Tibial artery (tissue), 4 donors: ENCODE results near the gene C4A.

ENCODE experiments used
- DNase-seq, 2 donors: peaks; one replicate each; pipeline ENCODE4 v3.0.0-alpha.2; 2019
- H3K27ac ChIP-seq, 2 donors: fragments of 200-600 bp; sonication (generic) in 1 of 2; 1 replicate in 1 of 2; 2 replicates in 1 of 2; pipeline ENCODE4 v1.5.1; 2018 to 2019; ENCODE audit warnings: mild to moderate bottlenecking in 1 of 2
- H3K27me3 ChIP-seq, 2 donors: fragments of 200-600 bp; sonication (generic) in 1 of 2; one replicate each; pipeline versions ENCODE4 v1.5.1 to v1.6.0; 2016 to 2019
- H3K36me3 ChIP-seq, 3 donors: fragments of 200-600 bp; sonication (generic) in 2 of 3; one replicate each; pipeline ENCODE4 v1.5.1; 2016 to 2019; ENCODE audit warnings: mild to moderate bottlenecking in 2 of 3
- H3K4me1 ChIP-seq, 4 donors: fragments of 200-600 bp; sonication (generic) in 2 of 4; 1 replicate in 3 of 4; 2 replicates in 1 of 4; pipeline ENCODE4 v1.5.1; 2016 to 2019
- H3K4me3 ChIP-seq, 2 donors: fragments of 200-600 bp; sonication (generic) in 1 of 2; 1 replicate in 1 of 2; 2 replicates in 1 of 2; pipeline ENCODE4 v1.5.1; 2018 to 2019; ENCODE audit warnings: mild to moderate bottlenecking in 2 of 2
- H3K9me3 ChIP-seq, 3 donors: fragments of 200-600 bp; sonication (generic) in 1 of 3; one replicate each; pipeline ENCODE4 v1.5.1; 2016 to 2019
- intact Hi-C: fragments of 100-400 bp; cut with DNase I; formaldehyde crosslinking; loops from one replicate; pipeline ENCODE4 v1.15.0; 2023; ENCODE audit warnings: low total_unique reads
- TF ChIP-seq, protein P1 (sequence below), 2 experiments: fragments of 200-600 bp in 1 of 2; fragments of 450-650 bp in 1 of 2; IDR thresholded peaks; one replicate each; pipeline ENCODE4 v1.5.1; 2017 to 2019; ENCODE audit warnings: antibody characterized with exemption in 2 of 2, mild to moderate bottlenecking in 1 of 2, moderate library complexity in 1 of 2

Gene C4A

DNA sequence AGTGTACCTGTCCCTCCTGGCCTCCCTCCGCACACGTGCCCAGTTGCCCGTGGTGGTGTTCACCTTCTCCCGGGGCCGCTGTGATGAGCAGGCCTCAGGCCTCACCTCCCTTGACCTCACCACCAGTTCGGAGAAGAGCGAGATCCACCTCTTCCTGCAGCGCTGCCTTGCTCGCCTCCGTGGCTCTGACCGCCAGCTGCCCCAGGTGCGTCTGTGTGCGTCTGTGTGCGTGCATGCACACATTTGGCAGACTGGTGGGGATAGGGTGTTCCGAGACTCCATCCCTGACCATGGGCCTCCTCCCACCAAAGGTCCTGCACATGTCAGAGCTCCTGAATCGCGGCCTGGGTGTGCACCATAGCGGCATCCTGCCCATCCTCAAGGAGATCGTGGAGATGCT, 17.9 kb upstream of the C4A start:
- TF ChIP-seq, protein P1, sequence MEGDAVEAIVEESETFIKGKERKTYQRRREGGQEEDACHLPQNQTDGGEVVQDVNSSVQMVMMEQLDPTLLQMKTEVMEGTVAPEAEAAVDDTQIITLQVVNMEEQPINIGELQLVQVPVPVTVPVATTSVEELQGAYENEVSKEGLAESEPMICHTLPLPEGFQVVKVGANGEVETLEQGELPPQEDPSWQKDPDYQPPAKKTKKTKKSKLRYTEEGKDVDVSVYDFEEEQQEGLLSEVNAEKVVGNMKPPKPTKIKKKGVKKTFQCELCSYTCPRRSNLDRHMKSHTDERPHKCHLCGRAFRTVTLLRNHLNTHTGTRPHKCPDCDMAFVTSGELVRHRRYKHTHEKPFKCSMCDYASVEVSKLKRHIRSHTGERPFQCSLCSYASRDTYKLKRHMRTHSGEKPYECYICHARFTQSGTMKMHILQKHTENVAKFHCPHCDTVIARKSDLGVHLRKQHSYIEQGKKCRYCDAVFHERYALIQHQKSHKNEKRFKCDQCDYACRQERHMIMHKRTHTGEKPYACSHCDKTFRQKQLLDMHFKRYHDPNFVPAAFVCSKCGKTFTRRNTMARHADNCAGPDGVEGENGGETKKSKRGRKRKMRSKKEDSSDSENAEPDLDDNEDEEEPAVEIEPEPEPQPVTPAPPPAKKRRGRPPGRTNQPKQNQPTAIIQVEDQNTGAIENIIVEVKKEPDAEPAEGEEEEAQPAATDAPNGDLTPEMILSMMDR (IDR thresholded peaks at IDR 0.05): no peak
- Histone ChIP-seq H3K27ac (no peak overlapping the region), H3K4me3 (no peak overlapping the region), H3K36me3 (peaks cover 60 to 87% (median 84%) of the 10 kb centered on the region in 3 donors), H3K27me3 (no peaks in the 10 kb centered on the region), H3K9me3 (no peaks in the 10 kb centered on the region), H3K4me1 (peaks cover 0 to 11% (median 9%) of the 10 kb centered on the region in 4 donors)
- intact Hi-C loops: no loop called here
- DNase-seq: no peak

DNA sequence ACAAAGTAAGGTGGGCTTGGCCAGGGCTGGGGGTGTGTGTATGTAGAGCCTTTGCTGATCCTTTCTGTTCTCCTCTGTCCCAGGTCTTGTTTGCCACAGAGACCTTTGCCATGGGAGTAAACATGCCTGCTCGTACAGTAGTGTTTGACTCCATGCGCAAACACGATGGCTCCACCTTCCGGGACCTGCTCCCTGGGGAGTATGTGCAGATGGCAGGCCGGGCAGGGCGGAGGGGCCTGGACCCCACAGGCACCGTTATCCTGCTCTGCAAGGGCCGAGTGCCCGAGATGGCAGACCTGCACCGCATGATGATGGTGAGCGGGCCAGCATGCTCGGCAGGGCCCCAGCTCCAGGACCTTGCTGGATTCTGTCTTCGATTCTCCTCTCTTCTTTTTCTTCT, 16.2 kb upstream of the C4A start:
- Histone ChIP-seq H3K36me3 (peaks cover 60 to 100% (median 94%) of the 10 kb centered on the region in 3 donors), H3K4me3 (no peak overlapping the region), H3K9me3 (no peaks in the 10 kb centered on the region), H3K4me1 (peaks cover 0 to 12% (median 9%) of the 10 kb centered on the region in 4 donors), H3K27me3 (no peaks in the 10 kb centered on the region), H3K27ac (no peak overlapping the region)
- intact Hi-C loops: no loop called here
- no peak for DNase-seq
- TF ChIP-seq, protein P1 (IDR thresholded peaks at IDR 0.05): no peak

DNA sequence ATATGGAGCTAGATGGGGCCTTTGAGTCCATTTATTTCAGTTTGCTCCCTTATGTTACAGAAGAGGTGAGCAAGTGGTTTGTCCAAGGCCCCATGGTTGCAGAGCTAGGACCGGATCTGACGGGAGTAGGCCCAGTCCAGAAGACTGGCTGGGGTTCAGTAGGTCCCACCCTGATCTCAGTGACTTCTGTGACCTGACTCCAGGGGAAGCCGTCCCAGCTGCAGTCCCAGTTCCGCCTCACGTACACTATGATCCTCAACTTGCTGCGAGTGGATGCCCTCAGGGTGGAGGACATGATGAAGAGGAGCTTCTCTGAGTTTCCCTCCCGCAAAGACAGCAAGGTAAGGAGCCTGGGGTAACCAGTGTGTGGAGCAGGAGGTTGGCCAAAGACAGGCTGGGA, 15.4 kb upstream of the C4A start:
- DNase-seq: no peak
- H3K27me3 ChIP-seq: no peaks in the 10 kb centered on the region
- TF ChIP-seq, protein P1 (IDR thresholded peaks at IDR 0.05): no peak
- no peak overlapping the region for H3K27ac ChIP-seq
- intact Hi-C loops: no loop called here
- H3K4me3 ChIP-seq: no peak overlapping the region
- H3K36me3 ChIP-seq: peaks cover 57 to 92% (median 86%) of the 10 kb centered on the region in 3 donors
- no peaks in the 10 kb centered on the region for H3K9me3 ChIP-seq
- peaks cover 0 to 20% (median 15%) of the 10 kb centered on the region in 4 donors for H3K4me1 ChIP-seq

DNA sequence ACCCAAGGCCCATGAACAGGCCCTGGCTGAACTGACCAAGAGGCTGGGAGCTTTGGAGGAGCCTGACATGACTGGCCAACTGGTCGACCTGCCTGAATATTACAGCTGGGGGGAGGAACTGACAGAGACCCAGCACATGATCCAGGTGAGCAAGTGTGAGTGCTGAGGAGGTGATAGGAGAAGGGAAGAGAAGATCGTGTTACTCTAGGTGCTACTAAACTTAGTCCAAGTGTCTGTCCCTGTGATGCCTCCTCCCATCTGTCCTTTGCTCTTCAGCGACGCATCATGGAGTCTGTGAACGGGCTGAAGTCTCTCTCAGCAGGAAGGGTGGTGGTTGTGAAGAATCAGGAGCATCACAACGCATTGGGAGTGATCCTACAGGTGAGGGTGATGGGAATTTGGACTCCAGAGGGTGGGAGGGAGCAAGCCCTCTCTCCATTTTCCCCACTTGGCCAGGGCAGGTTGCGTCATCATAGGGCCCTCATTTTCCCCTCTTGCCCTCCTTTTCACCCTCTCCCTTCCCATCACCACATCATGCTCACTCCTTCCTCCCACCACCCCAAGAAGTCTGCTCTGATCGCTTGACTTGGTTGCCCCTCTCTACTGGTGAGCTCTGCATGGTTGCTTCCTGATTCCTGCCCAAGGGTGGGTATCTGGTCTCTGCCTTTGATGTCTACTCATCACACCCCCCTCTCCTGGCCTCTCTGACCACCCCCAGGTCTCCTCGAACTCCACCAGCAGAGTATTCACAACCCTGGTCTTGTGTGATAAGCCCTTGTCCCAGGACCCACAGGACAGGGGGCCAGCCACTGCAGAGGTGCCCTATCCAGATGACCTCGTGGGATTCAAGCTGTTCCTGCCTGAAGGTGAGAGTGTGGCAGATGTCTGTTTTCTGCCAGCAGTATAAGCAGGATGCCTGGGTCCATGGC, 14.6 kb upstream of the C4A start:
- Histone ChIP-seq H3K36me3 (peaks cover 50 to 84% (median 79%) of the 10 kb centered on the region in 3 donors), H3K27me3 (no peaks in the 10 kb centered on the region), H3K27ac (no peak overlapping the region), H3K9me3 (no peaks in the 10 kb centered on the region), H3K4me3 (no peak overlapping the region), H3K4me1 (peaks cover 0 to 21% (median 16%) of the 10 kb centered on the region in 4 donors)
- DNase-seq: peak in 1 of 2 donors; percentile 13
- TF ChIP-seq, protein P1 (IDR thresholded peaks at IDR 0.05): no peak
- intact Hi-C loops: no loop called here

DNA sequence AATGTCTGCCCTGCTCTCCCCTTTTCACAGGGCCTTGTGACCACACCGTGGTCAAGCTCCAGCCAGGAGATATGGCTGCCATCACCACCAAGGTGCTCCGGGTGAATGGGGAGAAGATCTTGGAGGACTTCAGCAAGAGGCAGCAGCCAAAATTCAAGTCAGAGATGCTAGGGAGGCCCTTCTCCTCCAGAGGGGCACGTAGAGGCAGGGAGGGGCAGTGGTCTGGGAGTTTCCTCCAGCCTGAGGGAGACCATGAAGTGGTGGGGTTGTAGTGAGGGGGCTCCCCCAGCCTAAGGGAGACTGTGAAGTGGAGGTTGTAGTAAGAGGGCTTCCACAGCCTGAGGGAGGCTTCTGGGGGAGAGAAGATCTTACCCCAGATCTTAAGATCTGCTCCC, 13.9 kb upstream of the C4A start:
- no peaks in the 10 kb centered on the region for H3K27me3 ChIP-seq
- H3K36me3 ChIP-seq: peaks cover 44 to 78% (median 72%) of the 10 kb centered on the region in 3 donors
- intact Hi-C loops: no loop called here

More for the DNA sequence above, 13.9 kb upstream of the C4A start:
- Histone ChIP-seq H3K4me3 (no peak overlapping the region), H3K4me1 (peaks cover 0 to 25% (median 19%) of the 10 kb centered on the region in 4 donors), H3K27ac (no peak overlapping the region), H3K9me3 (no peaks in the 10 kb centered on the region)
- TF ChIP-seq, protein P1 (IDR thresholded peaks at IDR 0.05): no peak
- no peak for DNase-seq
